DMS114 treated with DMSO at 0.1 percent for 48 hours (cell line): ENCODE results near the gene B3GALT5.

Source experiments
- DNase-seq: peaks from one replicate; lab custom pipeline; 2025; ENCODE audit not compliant: unreplicated experiment; lab: John Stamatoyannopoulos, UW

Gene B3GALT5

GRCh38 chr21:39690454-39690853, 77.7 kb downstream of the B3GALT5 start:
- DNase-seq = no peak

GRCh38 chr21:39694750-39695149, 82.0 kb downstream of the B3GALT5 start:
- DNase-seq = no peak

GRCh38 chr21:39696196-39696595, 83.5 kb downstream of the B3GALT5 start:
- DNase-seq = no peak

GRCh38 chr21:39696618-39697017, 83.9 kb downstream of the B3GALT5 start:
- DNase-seq = no peak

- no peak for DNase-seq
Measured at GRCh38 chr21:39700318-39700717, 87.6 kb downstream of the B3GALT5 start.

GRCh38 chr21:39703578-39703977, 90.8 kb downstream of the B3GALT5 start:
- DNase-seq = no peak

GRCh38 chr21:39705849-39706248, 93.1 kb downstream of the B3GALT5 start:
- DNase-seq = no peak

- no peak for DNase-seq
Measured at GRCh38 chr21:39707316-39707715, 94.6 kb downstream of the B3GALT5 start.

GRCh38 chr21:39710866-39711265, 98.1 kb downstream of the B3GALT5 start:
- no peak for DNase-seq

GRCh38 chr21:39712273-39712672, 99.5 kb downstream of the B3GALT5 start:
- no peak for DNase-seq

GRCh38 chr21:39712976-39713375, 100.2 kb downstream of the B3GALT5 start:
- no peak for DNase-seq

GRCh38 chr21:39713905-39714304, 101.2 kb downstream of the B3GALT5 start:
- DNase-seq = no peak

- DNase-seq = no peak
Measured at GRCh38 chr21:39714331-39714730, 101.6 kb downstream of the B3GALT5 start.

GRCh38 chr21:39715804-39716397, 103.2 kb downstream of the B3GALT5 start:
- peak; percentile 11 for DNase-seq

GRCh38 chr21:39720126-39720778, 107.5 kb downstream of the B3GALT5 start:
- DNase-seq = no peak

- DNase-seq = no peak
Measured at GRCh38 chr21:39721885-39722284, 109.1 kb downstream of the B3GALT5 start.
